ENCODE data around the gene TMEM117.

GRCh38 chr12:44294649-44295048 is 458.8 kb downstream of the TMEM117 start:
- no peak for TF ChIP-seq CTCF (IDR thresholded peaks at IDR 0.05; ENCODE audit: low read depth, low read length)
- no peak for TF ChIP-seq EZH2phosphoT487 (IDR thresholded peaks at IDR 0.05; ENCODE audit: low read depth)
